GM13976 (cell line): Measurements from ENCODE around the gene BAG1.

Experiments
- DNase-seq: peaks from one replicate; pipeline ENCODE4 v3.0.0; 2012; ENCODE audit warnings: low spot score
- in situ Hi-C: fragments of 300-500 bp; cut with MboI; formaldehyde crosslinking; loops from one replicate; pipeline ENCODE4 v1.12.0; 2022; ENCODE audit warnings: low sequenced_read_pairs, mixed read lengths, inconsistent platforms; ENCODE audit not compliant: unreplicated experiment
- TF ChIP-seq, protein P1 (sequence below): IDR thresholded peaks from 2 replicates; pipeline ENCODE4 v1.5.1; 2012; ENCODE audit warnings: borderline replicate concordance, mild to moderate bottlenecking; ENCODE audit not compliant: insufficient read depth; ENCODE audit errors: extremely low read depth, missing control alignments, control extremely low read depth

BAG1 gene

GRCh38 chr9:33249983-33250382 lies 14.5 kb downstream of the BAG1 start:
- DNase-seq, result no peak
- in situ Hi-C loops, result no loop called here
- TF ChIP-seq, protein P1, sequence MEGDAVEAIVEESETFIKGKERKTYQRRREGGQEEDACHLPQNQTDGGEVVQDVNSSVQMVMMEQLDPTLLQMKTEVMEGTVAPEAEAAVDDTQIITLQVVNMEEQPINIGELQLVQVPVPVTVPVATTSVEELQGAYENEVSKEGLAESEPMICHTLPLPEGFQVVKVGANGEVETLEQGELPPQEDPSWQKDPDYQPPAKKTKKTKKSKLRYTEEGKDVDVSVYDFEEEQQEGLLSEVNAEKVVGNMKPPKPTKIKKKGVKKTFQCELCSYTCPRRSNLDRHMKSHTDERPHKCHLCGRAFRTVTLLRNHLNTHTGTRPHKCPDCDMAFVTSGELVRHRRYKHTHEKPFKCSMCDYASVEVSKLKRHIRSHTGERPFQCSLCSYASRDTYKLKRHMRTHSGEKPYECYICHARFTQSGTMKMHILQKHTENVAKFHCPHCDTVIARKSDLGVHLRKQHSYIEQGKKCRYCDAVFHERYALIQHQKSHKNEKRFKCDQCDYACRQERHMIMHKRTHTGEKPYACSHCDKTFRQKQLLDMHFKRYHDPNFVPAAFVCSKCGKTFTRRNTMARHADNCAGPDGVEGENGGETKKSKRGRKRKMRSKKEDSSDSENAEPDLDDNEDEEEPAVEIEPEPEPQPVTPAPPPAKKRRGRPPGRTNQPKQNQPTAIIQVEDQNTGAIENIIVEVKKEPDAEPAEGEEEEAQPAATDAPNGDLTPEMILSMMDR, result no peak

- in situ Hi-C loops, result no loop called here
- TF ChIP-seq, protein P1, result no peak
- DNase-seq, result no peak
These were observed 15.3 kb downstream of the BAG1 start for GRCh38 chr9:33249087-33249658.

GRCh38 chr9:33248606-33249005 lies 15.9 kb downstream of the BAG1 start:
- DNase-seq, result no peak
- in situ Hi-C loops, result no loop called here
- TF ChIP-seq, protein P1, result no peak

GRCh38 chr9:33246269-33246860 lies 18.1 kb downstream of the BAG1 start:
- in situ Hi-C loops, result no loop called here
- TF ChIP-seq, protein P1, result no peak
- DNase-seq, result no peak

- TF ChIP-seq, protein P1, result no peak
- in situ Hi-C loops, result no loop called here
- DNase-seq, result no peak
These were observed 19.2 kb downstream of the BAG1 start for GRCh38 chr9:33245341-33245740.

GRCh38 chr9:33244137-33244784 lies 20.2 kb downstream of the BAG1 start:
- TF ChIP-seq, protein P1, result no peak
- in situ Hi-C loops, result no loop called here
- DNase-seq, result no peak
